ENCODE measurements around the gene TCF7L2.

DNA sequence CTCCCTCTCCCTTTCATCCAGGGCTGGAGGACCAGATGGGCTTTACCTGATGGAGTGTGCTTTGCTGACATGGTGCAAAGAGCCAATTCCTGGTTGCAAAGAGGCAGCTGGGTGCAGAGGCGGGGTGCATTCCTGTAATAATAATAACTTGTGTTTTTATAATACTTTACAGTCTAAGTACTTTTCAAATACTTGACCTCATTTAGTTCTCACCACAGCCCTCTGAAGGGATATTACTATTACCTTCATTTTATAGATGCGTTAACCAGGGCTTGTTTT is 70.4 kb downstream of the TCF7L2 start:
- TF ChIP-seq, protein P1, sequence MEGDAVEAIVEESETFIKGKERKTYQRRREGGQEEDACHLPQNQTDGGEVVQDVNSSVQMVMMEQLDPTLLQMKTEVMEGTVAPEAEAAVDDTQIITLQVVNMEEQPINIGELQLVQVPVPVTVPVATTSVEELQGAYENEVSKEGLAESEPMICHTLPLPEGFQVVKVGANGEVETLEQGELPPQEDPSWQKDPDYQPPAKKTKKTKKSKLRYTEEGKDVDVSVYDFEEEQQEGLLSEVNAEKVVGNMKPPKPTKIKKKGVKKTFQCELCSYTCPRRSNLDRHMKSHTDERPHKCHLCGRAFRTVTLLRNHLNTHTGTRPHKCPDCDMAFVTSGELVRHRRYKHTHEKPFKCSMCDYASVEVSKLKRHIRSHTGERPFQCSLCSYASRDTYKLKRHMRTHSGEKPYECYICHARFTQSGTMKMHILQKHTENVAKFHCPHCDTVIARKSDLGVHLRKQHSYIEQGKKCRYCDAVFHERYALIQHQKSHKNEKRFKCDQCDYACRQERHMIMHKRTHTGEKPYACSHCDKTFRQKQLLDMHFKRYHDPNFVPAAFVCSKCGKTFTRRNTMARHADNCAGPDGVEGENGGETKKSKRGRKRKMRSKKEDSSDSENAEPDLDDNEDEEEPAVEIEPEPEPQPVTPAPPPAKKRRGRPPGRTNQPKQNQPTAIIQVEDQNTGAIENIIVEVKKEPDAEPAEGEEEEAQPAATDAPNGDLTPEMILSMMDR (conservative IDR thresholded peaks at IDR 0.05) = no peak
- no peak for TF ChIP-seq ZFX (IDR thresholded peaks at IDR 0.05)
